ENCODE measurements around the gene CEMIP.

Gene CEMIP

DNA sequence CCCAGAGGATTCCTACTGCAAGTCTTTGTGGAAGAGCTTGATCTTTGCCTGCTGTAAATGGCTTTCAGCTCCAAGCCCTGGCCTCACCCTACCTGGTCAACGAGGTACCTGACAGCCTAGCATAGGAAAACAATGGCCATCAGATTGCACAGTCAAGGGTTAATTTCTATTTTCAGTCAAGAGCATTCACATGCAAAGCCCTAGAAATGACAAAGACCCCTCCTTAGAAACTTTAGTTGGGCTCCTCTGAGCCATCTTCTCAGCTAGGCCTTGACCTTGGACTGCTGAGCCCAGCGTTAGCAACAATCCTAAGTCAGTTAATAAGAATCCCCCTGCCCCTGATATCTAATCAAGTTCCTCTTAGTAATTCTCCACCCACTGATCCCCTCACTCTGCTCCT is 192.0 kb downstream of the CEMIP start:
- DNase-seq (ENCODE audit: low read depth in 2 of 2, low spot score in 1 of 2) = no peak

DNA sequence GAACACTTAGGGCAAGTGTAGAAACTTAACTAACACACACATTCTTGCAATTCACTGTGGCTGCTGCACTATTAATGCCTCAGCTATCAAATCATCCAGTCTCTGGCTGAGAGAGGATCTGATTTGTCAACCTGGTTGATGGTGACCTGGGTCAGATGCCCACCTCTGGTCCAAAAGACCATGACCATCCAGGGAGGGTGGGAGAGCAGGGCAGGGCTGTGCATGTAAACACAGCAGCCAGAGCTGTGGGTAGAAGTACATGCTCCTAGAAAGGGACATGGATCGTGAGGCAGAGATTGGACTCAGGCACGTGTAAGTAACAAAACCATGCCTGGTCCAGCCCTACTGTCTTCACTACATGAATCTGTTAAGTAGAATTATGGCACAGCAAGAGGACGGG is 193.1 kb downstream of the CEMIP start:
- no peak for DNase-seq (ENCODE audit: low read depth in 2 of 2, low spot score in 1 of 2)

- DNase-seq (ENCODE audit: low read depth in 2 of 2, low spot score in 1 of 2) = no peak
These were observed 195.7 kb downstream of the CEMIP start for GRCh38 chr15:80974914-80975313.

DNA sequence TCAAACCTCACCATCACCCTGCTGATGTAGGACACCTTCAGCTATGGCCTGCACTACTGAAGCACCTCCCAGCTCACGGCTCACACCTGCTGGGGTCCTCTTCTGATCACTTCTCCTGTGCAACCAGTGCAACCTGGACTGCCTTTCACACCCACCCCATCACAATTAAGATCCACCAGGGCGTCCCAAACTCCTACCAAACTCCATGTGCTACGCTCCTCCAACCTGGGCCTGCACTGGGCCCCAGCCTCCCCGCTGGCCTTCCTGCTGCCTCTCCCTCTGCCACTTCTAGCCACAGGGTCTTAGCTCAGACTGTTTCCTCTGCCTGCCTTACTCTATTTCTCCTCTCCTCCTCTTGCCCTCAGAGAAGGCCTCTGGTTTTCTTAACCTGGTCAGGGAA is 197.7 kb downstream of the CEMIP start:
- DNase-seq (ENCODE audit: low read depth in 2 of 2, low spot score in 1 of 2) = no peak

DNA sequence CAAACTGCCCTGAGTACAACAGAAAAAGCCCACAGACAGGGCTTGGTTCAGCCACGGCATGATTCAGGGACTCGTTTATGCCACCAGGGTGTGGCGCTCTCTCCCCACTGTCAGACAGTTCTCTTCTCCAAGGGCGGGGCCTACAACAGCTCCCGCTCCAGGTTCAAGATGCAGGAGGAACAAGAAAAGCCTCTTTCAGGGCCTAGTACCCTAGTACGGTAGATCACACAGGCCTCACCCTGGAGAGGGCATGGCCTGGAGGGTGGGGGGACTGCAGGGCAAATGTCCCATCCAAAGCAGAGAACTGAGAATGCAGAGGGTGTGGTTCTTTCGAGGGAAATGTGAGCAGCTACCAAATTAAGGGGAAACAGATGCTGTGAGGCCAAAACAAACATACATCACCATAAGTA is 198.5 kb downstream of the CEMIP start:
- no peak for DNase-seq (ENCODE audit: low read depth in 2 of 2, low spot score in 1 of 2)

DNA sequence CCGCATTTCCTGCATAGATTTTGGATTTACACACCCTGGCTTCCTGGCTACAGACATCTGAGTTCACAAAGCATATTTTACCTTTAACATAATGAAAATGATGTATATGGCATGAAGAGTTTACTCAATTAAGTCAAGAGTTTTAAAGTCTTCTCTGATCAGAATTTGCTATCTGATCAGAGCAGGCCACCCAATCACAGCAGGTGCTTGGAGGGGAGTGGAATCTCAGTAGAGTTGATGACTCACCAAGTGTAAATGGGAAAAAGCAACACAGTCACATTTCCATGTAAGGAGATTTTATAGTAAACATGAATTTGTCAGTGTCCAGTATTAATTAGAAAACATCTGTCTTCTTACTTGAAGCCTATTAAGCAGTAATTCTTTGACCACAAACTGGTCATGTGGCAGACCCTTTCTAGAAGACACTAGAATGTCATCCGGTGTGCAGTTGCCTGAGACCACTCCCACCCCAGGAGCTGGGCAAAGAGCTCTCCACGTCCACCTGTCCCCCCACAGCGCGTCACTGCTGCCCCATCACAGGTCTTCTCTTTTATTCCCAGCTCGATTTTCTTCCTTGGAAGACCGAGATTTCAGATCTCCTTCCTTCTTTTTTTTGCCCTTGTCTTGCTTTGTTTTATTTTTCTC is 199.6 kb downstream of the CEMIP start:
- no peak for DNase-seq (ENCODE audit: low read depth in 2 of 2, low spot score in 1 of 2)

DNA sequence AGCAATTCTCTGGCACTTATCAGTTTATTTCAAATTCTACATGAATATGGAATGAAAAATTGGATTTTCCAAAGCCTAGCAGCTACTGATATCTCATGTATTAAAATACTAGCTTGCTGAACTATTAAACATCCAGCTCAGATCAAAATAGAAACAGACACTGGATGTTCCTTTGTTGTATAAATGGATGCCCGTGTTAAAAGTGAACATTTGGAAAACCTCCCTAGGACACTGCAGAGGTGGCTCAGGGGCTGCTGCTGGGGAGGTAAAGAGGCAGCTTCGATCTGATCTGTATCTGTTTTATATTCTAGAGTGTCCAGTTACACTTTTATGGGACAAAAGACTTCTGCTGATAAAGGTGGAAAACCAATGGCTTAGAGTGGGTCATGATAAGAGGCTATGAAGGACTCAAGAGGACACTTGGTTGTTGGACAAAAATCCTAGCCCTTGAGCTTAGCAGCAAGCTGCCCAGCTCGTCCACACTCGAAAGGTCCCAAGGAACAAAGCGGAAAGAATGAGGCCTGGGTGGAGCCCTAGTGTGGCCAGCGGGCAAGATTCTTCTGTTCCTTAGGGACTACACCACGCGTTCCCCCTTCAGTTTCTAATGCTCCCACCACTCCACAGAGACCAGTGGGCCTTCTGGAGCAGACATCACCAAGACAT is 200.5 kb downstream of the CEMIP start:
- no peak for DNase-seq (ENCODE audit: low read depth in 2 of 2, low spot score in 1 of 2)

GRCh38 chr15:80982205-80982604 is 203.0 kb downstream of the CEMIP start:
- no peak for DNase-seq (ENCODE audit: low read depth in 2 of 2, low spot score in 1 of 2)

GRCh38 chr15:80982839-80983238 is 203.7 kb downstream of the CEMIP start:
- DNase-seq (ENCODE audit: low read depth in 2 of 2, low spot score in 1 of 2) = no peak

DNA sequence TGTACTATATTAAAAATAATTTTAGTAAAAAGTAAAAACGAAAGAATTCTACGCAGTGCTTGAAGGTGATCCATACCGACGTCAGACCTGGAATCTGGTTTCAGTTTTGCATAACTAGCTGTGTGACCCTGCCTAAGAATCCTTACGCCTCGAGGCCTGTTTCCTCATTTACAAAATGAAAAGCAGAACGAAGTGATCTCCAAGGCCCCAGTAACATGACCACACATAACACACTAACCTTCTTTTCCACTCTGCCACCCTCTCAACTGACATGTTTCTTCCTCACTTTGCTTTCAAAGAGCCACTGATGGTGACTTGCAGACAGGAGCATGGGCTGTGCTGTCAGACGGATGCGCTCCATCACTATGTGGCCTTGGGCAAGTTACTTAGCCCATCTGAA is 205.7 kb downstream of the CEMIP start:
- DNase-seq (ENCODE audit: low read depth in 2 of 2, low spot score in 1 of 2) = no peak

DNA sequence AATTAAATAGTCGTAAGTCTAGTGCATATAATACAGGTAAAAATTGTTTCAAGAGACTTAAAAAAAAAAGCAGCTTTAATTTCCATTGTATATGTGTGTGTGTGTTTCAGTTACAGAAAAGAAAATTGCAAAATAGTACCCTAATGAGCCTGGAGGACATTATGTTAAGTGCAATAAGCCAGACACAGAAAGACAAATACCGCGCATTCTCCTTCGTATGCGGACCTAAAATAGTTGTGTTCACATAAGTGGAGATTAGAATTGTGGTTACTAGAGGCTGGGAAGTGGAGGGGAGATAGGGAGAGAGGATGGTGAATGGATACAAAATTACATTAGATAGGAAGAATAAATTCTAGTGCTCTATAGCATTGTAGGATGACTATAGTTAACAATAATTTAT is 206.8 kb downstream of the CEMIP start:
- DNase-seq (ENCODE audit: low read depth in 2 of 2, low spot score in 1 of 2) = no peak

GRCh38 chr15:80986487-80986886 is 207.3 kb downstream of the CEMIP start:
- no peak for DNase-seq (ENCODE audit: low read depth in 2 of 2, low spot score in 1 of 2)

DNA sequence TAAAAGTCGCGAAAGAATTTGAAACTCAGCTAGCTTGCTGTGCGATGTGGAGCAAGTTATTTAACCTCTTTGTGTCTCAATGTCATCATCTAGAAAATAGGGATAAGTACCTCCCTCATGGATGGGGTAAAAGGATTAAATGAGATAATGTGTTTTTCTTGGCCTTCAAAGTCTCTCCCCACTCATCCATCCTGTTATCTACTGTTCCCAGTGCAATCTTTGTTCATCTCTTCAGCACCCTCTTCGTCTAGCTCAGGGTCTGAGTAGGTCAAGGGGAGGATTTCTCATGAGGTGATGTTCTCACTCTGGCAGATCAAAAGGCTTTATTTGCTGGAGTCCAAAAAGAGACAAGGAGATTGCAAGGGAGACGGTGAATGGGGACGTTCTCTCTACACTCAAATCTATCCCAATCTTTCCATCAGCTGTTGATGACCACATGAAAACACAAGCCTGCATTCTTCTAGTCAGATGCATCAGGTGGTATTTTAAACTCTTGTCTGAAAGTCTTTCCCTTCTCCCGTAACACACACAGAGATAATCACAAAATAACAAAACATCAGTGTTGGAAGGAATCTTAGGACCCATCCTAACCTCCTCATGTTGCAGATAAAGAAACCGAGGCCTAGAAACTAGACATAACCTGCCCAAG is 209.1 kb downstream of the CEMIP start:
- DNase-seq (ENCODE audit: low read depth in 2 of 2, low spot score in 1 of 2) = no peak

GRCh38 chr15:80989081-80989517 is 209.9 kb downstream of the CEMIP start:
- DNase-seq (ENCODE audit: low read depth in 2 of 2, low spot score in 1 of 2) = no peak

DNA sequence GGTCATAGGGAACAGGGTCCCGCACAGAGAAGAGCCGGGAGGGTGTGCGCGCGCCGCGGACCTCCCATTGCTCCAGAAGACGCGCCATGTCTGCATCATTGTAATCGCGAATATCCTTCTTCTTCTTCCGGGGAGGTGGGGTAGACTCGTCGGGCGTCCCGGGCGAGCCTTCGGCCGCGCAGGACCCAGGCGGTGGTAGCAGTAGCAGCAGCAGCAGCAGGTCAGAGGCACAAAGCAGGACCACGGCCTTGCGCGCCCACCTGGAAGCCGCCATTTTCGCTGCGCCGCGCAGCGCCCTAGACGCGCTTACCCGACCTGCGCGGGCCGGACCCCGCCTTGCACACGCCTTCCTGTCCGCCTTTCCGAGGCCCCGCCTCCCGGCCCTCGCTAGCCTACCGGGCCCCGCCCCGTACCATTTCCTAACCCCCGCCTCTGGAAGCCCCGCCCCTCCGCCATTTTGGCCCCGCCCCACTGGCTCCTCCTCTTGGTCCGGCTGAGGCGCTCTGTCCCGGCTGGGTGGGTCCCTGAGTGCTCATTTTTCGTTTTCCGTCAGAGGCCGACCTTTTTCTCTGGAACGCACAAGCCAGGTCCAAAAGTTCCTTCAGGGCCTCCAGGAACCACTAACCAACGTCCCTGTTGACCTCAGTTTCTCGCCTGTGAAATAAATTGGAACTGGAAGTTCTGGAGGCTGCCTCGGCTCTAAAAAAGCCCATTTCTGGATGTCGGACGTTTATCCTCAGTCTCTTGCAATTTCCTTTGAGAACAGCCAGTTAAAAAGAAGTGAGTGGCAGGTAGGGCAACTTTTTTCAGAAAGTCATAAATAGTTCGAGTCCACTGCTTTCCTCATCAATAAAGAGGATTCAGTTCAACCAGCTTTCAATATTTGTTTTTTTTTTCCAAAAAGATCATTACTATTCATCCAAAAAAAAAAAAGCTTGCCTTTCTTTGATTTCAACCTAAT is 210.6 kb downstream of the CEMIP start, which contains the start of gene MESD:
Gene MESD (minus strand): TSS at position 302 of the 961 bp plus-strand sequence. CDS start 28 bp downstream, at position 274.
- DNase-seq (ENCODE audit: low read depth in 2 of 2, low spot score in 1 of 2) = peak; percentile 94 to 97

DNA sequence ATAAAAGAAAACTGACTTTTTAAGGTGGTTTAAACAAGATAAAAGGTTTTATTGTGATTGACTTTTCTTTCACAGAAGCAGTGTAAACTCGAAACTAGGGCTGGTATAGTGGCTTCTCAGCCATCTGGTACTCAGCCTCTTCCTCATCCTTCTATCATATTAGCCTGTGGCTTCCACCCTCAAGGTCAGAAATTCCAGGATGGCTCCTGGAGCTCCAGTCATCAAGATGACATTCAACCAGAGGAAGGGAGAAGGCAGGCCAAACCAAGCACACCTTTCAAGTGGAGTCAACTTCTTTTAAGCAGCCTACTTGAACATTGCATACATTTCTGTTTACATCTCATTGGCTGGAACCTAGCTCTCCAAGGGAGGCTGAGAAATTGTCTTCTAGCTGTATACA is 211.8 kb downstream of the CEMIP start:
- DNase-seq (ENCODE audit: low read depth in 2 of 2, low spot score in 1 of 2) = no peak

DNA sequence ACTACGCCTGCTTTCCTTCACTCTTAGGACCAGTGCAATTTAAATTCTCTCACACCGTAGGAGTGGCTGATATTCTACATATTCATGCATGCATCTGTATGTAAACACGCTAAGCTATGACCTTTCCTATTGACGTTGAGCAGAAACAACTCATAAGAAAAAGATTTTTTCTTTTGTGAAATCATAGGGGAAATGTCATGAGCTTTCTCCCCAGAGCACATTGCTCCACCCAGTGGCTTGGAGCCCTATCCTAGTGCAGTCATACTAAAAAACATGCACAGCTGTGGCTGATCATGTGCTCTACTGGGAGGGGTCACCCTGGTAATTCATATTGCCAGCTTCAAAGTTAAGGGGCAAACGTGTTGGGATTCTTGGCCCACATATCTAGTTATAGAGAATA is 212.3 kb downstream of the CEMIP start:
- DNase-seq (ENCODE audit: low read depth in 2 of 2, low spot score in 1 of 2) = no peak

- no peak for DNase-seq (ENCODE audit: low read depth in 2 of 2, low spot score in 1 of 2)
These were observed 212.8 kb downstream of the CEMIP start for GRCh38 chr15:80992006-80992405.

DNA sequence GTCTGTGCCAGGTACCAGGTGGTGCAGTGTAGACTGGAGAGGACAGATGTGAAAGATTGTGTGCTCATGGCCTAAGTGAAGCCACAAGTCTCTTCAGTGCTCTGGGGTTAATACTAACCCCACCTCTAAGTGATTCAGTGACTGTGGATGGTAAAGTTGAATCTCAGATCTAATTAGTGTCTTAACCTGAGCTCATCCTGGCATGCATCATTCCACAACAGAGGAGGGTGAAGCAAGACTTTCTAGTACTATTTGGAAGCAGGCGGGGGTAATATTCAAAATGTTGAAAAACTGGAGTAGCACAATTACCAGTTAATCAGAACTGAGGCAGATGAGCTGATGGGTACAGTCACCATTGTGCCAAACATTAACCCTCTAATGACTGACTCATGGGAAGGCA is 213.3 kb downstream of the CEMIP start:
- DNase-seq (ENCODE audit: low read depth in 2 of 2, low spot score in 1 of 2) = no peak

DNA sequence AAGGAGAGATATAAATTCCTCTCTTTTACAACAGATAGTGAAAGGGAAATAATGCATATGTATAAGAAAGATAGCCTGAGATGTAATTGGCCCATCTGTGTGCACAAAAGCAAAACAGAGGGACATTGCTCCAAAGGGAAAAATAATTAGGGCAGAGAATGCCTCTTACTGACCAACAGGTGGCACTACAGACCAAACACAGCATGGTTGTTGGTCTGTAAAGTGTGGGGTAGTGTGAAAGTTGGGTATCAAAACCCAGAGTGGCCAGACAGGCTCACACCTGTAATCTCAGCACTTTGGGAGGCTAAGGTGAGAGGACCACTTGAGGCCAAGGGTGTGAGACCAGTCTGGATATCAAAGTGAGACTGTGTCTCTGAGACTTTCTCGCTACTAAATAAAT is 217.1 kb downstream of the CEMIP start:
- no peak for DNase-seq (ENCODE audit: low read depth in 2 of 2, low spot score in 1 of 2)

DNA sequence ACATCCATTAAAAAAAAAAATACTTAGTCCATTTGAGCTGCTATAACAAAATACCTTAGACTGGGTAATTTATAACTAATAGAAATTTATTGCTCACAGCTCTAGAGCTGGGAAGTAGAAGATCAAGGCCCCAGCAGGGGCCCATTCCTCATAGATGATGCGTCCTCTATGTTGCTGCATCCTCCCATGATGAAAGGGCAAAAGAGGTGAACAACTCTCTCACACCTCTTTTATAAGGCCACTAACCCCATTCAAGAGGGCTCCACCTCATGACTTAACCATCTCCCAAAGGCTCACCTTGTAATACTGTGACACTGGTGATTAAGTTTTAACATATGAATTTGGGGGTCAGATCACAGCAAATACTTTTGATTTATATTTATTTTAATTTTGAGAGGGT is 218.5 kb downstream of the CEMIP start:
- no peak for DNase-seq (ENCODE audit: low read depth in 2 of 2, low spot score in 1 of 2)

All from stimulated activated CD8-positive, alpha-beta memory T cell treated with anti-CD3 and anti-CD28 coated beads, Interleukin-4, amount 100 ng/mL, for 4 hours (primary cell).